HCT116 (cell line): ENCODE measurements around the gene OLA1. TPM values are rescaled to one million over a fixed set of nuclear protein-coding genes. Genes with fewer than 3 reads are reported as not detected.

Source experiments
- ATAC-seq: fragments of 200-7000 bp; cut with Tn5 transposase; 2 replicates; pipeline ENCODE4 v1.9.1; 2020; ENCODE audit warnings: mild to moderate bottlenecking, moderate library complexity
- BruUV-seq: library from RNA; stranded (reverse); fragments of 400-500 nt; replicated peaks from 2 replicates; lab custom pipeline; 2021; lab: Mats Ljungman, UMichigan
- CTCF ChIA-PET: fragments of 300-600 bp; sonication (Branson Sonifier 250); formaldehyde crosslinking; loops from one replicate; lab custom pipeline; 2021; ENCODE audit warnings: antibody characterized with exemption; lab: Charles Lee
- POLR2A ChIA-PET: fragments of 300-600, 350-600 bp; sonication (Branson Sonifier 250); formaldehyde crosslinking; loops from one replicate; lab custom pipeline; 2021; ENCODE audit warnings: antibody characterized with exemption; lab: Charles Lee
- RAD21 ChIA-PET, 2 experiments: fragments of 300-600 bp; sonication (Branson Sonifier 250); formaldehyde crosslinking; loops; one replicate each; lab custom pipeline; 2023; ENCODE audit warnings: low total read pairs in 2 of 2; ENCODE audit not compliant: uncharacterized antibody in 2 of 2, unreplicated experiment in 2 of 2, low non-redundant PET in 1 of 2; lab: Charles Lee
- DNase-seq: peaks from one replicate; pipeline ENCODE4 v3.0.0-alpha.2; 2010; ENCODE audit warnings: low read depth, low spot score
- H2AFZ ChIP-seq: fragments of 200-600 bp; shearing (Covaris generic), sonication (generic); 2 replicates; pipeline ENCODE4 v1.6.1; 2017; ENCODE audit warnings: low read depth, mixed run types, mixed read lengths, antibody characterized with exemption, low read length; ENCODE audit not compliant: poor library complexity, severe bottlenecking
- H3K27ac ChIP-seq: 2 replicates; pipeline ENCODE4 v1.5.1; 2012; ENCODE audit warnings: low read depth, low read length
- H3K27me3 ChIP-seq: fragments of 200-600 bp; sonication (generic); 2 replicates; pipeline ENCODE4 v1.6.1; 2016; ENCODE audit warnings: mixed run types, low read length, mixed read lengths; ENCODE audit not compliant: insufficient read depth
- H3K36me3 ChIP-seq, 2 experiments: fragments of 200-500 bp in 1 of 2; fragments of 200-600 bp in 1 of 2; sonication (Bioruptor generic) in 1 of 2; sonication (generic) in 1 of 2; 2 replicates each; pipeline versions ENCODE4 v1.5.1 to v1.6.1; 2014 to 2016; ENCODE audit warnings: low read length in 2 of 2, inconsistent platforms in 1 of 2, mixed read lengths in 1 of 2, mixed run types in 1 of 2; ENCODE audit not compliant: insufficient read depth in 2 of 2, control insufficient read depth in 1 of 2
- H3K4me1 ChIP-seq, 2 experiments: fragments of 200-600 bp in 1 of 2; sonication (generic) in 1 of 2; 2 replicates each; pipeline versions ENCODE4 v1.5.1 to v1.6.1; 2012 to 2017; ENCODE audit warnings: low read length in 2 of 2, inconsistent platforms in 1 of 2, mild to moderate bottlenecking in 1 of 2, mixed read lengths in 1 of 2, mixed run types in 1 of 2, moderate library complexity in 1 of 2; ENCODE audit not compliant: insufficient read depth in 2 of 2, control insufficient read depth in 1 of 2
- H3K4me2 ChIP-seq: fragments of 200-600 bp; sonication (generic); 2 replicates; pipeline ENCODE4 v1.6.1; 2017; ENCODE audit warnings: mixed run types, low read length, mixed read lengths
- H3K4me3 ChIP-seq, 2 experiments: fragments of 200-600 bp in 1 of 2; sonication (generic) in 1 of 2; replicated peaks in 1 of 2; 2 replicates each; pipeline ENCODE4 v1.5.1; 2011 to 2016; ENCODE audit warnings: low read length in 2 of 2, control low read depth in 1 of 2, low read depth in 1 of 2, mild to moderate bottlenecking in 1 of 2, mixed read lengths in 1 of 2, mixed run types in 1 of 2
- H3K79me2 ChIP-seq: fragments of 200-600 bp; sonication (generic); 2 replicates; pipeline ENCODE4 v1.6.1; 2017; ENCODE audit warnings: mild to moderate bottlenecking, mixed run types, low read length, moderate library complexity, mixed read lengths; ENCODE audit not compliant: insufficient read depth
- H3K9ac ChIP-seq: fragments of 200-600 bp; sonication (generic); 2 replicates; pipeline ENCODE4 v1.6.1; 2016; ENCODE audit warnings: low read length, mixed read lengths
- H3K9me2 ChIP-seq: fragments of 200-600 bp; sonication (generic), shearing (Covaris generic); 2 replicates; pipeline ENCODE4 v1.6.1; 2017; ENCODE audit warnings: mixed run types, mild to moderate bottlenecking, moderate library complexity; ENCODE audit not compliant: insufficient read depth
- H3K9me3 ChIP-seq, 2 experiments: fragments of 200-500 bp in 1 of 2; fragments of 200-600 bp in 1 of 2; sonication (Bioruptor generic) in 1 of 2; sonication (generic) in 1 of 2; 2 replicates each; pipeline ENCODE4 v1.6.1; 2014 to 2017; ENCODE audit warnings: low read length in 2 of 2, mixed read lengths in 2 of 2, inconsistent platforms in 1 of 2, low read depth in 1 of 2, mild to moderate bottlenecking in 1 of 2, mixed run types in 1 of 2, moderate library complexity in 1 of 2; ENCODE audit not compliant: control insufficient read depth in 1 of 2, insufficient read depth in 1 of 2
- H4K20me1 ChIP-seq: fragments of 200-600 bp; sonication (generic), shearing (Covaris generic); 2 replicates; pipeline ENCODE4 v1.6.1; 2017; ENCODE audit warnings: mixed run types, mild to moderate bottlenecking, moderate library complexity; ENCODE audit not compliant: insufficient read depth
- EGR1 ChIP-seq: IDR thresholded peaks from 2 replicates; pipeline ENCODE4 v1.6.1; 2012; ENCODE audit warnings: low read depth
- ELF1 ChIP-seq: IDR thresholded peaks from 2 replicates; pipeline ENCODE4 v1.6.1; 2012; ENCODE audit warnings: low read depth, borderline replicate concordance
- POLR2A ChIP-seq: IDR thresholded peaks from 2 replicates; pipeline ENCODE4 v1.7.0; 2011; ENCODE audit warnings: borderline replicate concordance; ENCODE audit not compliant: insufficient read depth, insufficient read length; ENCODE audit errors: extremely low read depth
- POLR2AphosphoS5 ChIP-seq: IDR thresholded peaks from 2 replicates; pipeline ENCODE4 v1.6.1; 2011; ENCODE audit warnings: mild to moderate bottlenecking, low read depth, low read length, moderate library complexity
- RAD21 ChIP-seq: IDR thresholded peaks from 2 replicates; pipeline ENCODE4 v1.6.1; 2012; ENCODE audit warnings: low read depth, mild to moderate bottlenecking
- SIN3A ChIP-seq: IDR thresholded peaks from 2 replicates; pipeline ENCODE4 v1.6.1; 2012; ENCODE audit warnings: low read depth
- SP1 ChIP-seq: IDR thresholded peaks from 2 replicates; pipeline ENCODE4 v1.6.1; 2012; ENCODE audit warnings: low read depth
- SRF ChIP-seq: IDR thresholded peaks from 2 replicates; pipeline ENCODE4 v1.6.1; 2012; ENCODE audit warnings: low read depth
- ZFX ChIP-seq: fragments of 450-650 bp; IDR thresholded peaks from 2 replicates; pipeline ENCODE4 v1.6.1; 2017
- ZNF274 ChIP-seq: fragments of 200-500 bp; sonication (Bioruptor generic); IDR thresholded peaks from 2 replicates; pipeline ENCODE4 v1.6.1; 2014; ENCODE audit warnings: mild to moderate bottlenecking, low read depth, low read length, inconsistent platforms
- intact Hi-C: fragments of 100-400 bp; cut with micrococcal nuclease; formaldehyde crosslinking; loops from 2 replicates; pipeline ENCODE4 v1.10.0; 2022
- total RNA-seq: library from RNA; stranded (reverse); gene quantifications from one replicate; pipeline ENCODE4 v1.2.1, GENCODE V29; 2021; ENCODE audit not compliant: unreplicated experiment
- TF ChIP-seq, protein P1 (sequence below): IDR thresholded peaks from 2 replicates; pipeline ENCODE4 v1.6.1; 2012
- TF ChIP-seq, protein P2 (sequence below): IDR thresholded peaks from 2 replicates; pipeline ENCODE4 v1.6.1; 2011; ENCODE audit warnings: mild to moderate bottlenecking, low read length, moderate library complexity; ENCODE audit not compliant: insufficient replicate concordance; ENCODE audit errors: extremely low read depth
- TF ChIP-seq, protein P3 (sequence below): IDR thresholded peaks from 2 replicates; pipeline ENCODE4 v1.6.1; 2012; ENCODE audit warnings: low read depth

The OLA1 gene
- total RNA-seq, 1 experiment from 2014 or later: 219 TPM

DNA sequence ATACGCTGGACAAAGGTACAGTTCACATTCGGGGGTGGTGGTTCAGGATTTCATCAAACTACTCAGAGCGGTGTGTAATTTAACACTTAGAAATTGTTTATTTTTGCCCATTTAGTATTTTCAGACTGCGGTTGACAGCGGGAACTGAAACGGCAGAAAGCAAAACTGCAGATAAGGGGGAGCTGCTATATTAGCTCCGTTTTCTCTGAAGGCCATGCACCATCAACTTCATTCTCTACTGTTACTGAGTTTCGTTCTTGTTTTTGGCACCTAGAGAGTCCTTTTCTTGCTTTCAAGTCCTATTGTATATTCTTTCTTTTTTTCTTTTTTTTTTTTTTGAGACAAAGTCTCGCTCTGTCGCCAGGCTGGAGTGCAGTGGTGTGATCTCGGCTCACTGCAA, 161.6 kb downstream of the OLA1 start:
- POLR2A ChIA-PET: no interaction called here
- TF ChIP-seq SP1 (no peak), ELF1 (no peak), EGR1 (no peak), ZFX (no peak)
- Histone ChIP-seq H3K4me1 (no peaks in the 10 kb centered on the region), H3K9me3 (no peaks in the 10 kb centered on the region), H4K20me1 (no peaks in the 10 kb centered on the region; the same call in 1 of the 2 replicates), H3K79me2 (0 out of 2 replicates have a peak, but pooled peaks cover 8% of the 10 kb centered on the region), H3K9me2 (no peaks in the 10 kb centered on the region), H3K27ac (no peak overlapping the region), H3K4me2 (no peak overlapping the region), H3K27me3 (no peaks in the 10 kb centered on the region), H3K9ac (no peak overlapping the region), H3K4me3 (no peak overlapping the region), H2AFZ (no peak overlapping the region), H3K36me3 (no peaks in the 10 kb centered on the region)
- no TSS peak for BruUV-seq
- intact Hi-C loops: no loop called here
- CTCF ChIA-PET: no interaction called here
- no peak for DNase-seq
- RAD21 ChIA-PET: no interaction called here
- no peak for ATAC-seq

DNA sequence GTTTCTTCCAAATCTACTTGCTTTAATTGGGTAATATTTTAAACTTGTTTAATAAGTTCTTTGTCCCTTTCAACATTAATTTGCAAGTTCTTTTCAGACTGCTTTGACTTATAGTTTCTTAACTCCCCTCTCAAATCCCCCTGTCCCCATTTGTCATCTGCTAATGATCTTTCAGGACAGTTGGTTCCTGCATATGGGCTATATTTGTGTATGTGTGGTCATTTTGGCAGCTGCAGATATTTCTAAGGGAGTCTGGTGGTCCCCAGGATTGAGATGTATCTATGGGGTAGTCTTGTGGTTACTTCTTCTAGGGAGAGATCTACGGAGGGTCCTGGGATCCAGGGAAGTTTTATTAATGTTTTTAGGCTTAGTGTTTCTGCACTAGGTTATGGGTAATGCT, 162.6 kb downstream of the OLA1 start:
- no peak overlapping the region for H3K4me2 ChIP-seq
- H3K27me3 ChIP-seq: no peaks in the 10 kb centered on the region
- no peak overlapping the region for H2AFZ ChIP-seq
- 0 out of 2 replicates have a peak, but pooled peaks cover 8% of the 10 kb centered on the region for H3K79me2 ChIP-seq
- H3K9me2 ChIP-seq: no peaks in the 10 kb centered on the region
- BruUV-seq: no TSS peak
- H3K4me1 ChIP-seq: no peaks in the 10 kb centered on the region
- intact Hi-C loops: no loop called here
- H3K27ac ChIP-seq: no peak overlapping the region
- POLR2A ChIA-PET: no interaction called here
- DNase-seq (no peak), ATAC-seq (no peak)
- H3K9me3 ChIP-seq: no peaks in the 10 kb centered on the region
- H3K9ac ChIP-seq: no peak overlapping the region
- H4K20me1 ChIP-seq: no peaks in the 10 kb centered on the region; the same call in 1 of the 2 replicates
- CTCF ChIA-PET: no interaction called here
- H3K4me3 ChIP-seq: no peak overlapping the region
- no peaks in the 10 kb centered on the region for H3K36me3 ChIP-seq
- RAD21 ChIA-PET: no interaction called here
- TF ChIP-seq RAD21: no peak
- no peak for TF ChIP-seq ZNF274
- TF ChIP-seq, protein P1, sequence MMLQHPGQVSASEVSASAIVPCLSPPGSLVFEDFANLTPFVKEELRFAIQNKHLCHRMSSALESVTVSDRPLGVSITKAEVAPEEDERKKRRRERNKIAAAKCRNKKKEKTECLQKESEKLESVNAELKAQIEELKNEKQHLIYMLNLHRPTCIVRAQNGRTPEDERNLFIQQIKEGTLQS: no peak
- TF ChIP-seq ELF1: no peak
- no peak for TF ChIP-seq SRF
- TF ChIP-seq POLR2AphosphoS5: no peak
- TF ChIP-seq SIN3A: no peak
- no peak for TF ChIP-seq EGR1
- no peak for TF ChIP-seq SP1
- TF ChIP-seq, protein P2, sequence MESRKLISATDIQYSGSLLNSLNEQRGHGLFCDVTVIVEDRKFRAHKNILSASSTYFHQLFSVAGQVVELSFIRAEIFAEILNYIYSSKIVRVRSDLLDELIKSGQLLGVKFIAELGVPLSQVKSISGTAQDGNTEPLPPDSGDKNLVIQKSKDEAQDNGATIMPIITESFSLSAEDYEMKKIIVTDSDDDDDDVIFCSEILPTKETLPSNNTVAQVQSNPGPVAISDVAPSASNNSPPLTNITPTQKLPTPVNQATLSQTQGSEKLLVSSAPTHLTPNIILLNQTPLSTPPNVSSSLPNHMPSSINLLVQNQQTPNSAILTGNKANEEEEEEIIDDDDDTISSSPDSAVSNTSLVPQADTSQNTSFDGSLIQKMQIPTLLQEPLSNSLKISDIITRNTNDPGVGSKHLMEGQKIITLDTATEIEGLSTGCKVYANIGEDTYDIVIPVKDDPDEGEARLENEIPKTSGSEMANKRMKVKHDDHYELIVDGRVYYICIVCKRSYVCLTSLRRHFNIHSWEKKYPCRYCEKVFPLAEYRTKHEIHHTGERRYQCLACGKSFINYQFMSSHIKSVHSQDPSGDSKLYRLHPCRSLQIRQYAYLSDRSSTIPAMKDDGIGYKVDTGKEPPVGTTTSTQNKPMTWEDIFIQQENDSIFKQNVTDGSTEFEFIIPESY: no peak
- no peak for TF ChIP-seq POLR2A
- TF ChIP-seq, protein P3, sequence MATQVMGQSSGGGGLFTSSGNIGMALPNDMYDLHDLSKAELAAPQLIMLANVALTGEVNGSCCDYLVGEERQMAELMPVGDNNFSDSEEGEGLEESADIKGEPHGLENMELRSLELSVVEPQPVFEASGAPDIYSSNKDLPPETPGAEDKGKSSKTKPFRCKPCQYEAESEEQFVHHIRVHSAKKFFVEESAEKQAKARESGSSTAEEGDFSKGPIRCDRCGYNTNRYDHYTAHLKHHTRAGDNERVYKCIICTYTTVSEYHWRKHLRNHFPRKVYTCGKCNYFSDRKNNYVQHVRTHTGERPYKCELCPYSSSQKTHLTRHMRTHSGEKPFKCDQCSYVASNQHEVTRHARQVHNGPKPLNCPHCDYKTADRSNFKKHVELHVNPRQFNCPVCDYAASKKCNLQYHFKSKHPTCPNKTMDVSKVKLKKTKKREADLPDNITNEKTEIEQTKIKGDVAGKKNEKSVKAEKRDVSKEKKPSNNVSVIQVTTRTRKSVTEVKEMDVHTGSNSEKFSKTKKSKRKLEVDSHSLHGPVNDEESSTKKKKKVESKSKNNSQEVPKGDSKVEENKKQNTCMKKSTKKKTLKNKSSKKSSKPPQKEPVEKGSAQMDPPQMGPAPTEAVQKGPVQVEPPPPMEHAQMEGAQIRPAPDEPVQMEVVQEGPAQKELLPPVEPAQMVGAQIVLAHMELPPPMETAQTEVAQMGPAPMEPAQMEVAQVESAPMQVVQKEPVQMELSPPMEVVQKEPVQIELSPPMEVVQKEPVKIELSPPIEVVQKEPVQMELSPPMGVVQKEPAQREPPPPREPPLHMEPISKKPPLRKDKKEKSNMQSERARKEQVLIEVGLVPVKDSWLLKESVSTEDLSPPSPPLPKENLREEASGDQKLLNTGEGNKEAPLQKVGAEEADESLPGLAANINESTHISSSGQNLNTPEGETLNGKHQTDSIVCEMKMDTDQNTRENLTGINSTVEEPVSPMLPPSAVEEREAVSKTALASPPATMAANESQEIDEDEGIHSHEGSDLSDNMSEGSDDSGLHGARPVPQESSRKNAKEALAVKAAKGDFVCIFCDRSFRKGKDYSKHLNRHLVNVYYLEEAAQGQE: no peak
